Measurements from ENCODE around the gene NECAB3. TPM values are rescaled to one million over a fixed set of nuclear protein-coding genes. Genes with fewer than 3 reads are reported as not detected.
A peak's percentile ranks its signal among the peaks of the same experiment; 100 is the strongest.

Gene NECAB3, protein sequence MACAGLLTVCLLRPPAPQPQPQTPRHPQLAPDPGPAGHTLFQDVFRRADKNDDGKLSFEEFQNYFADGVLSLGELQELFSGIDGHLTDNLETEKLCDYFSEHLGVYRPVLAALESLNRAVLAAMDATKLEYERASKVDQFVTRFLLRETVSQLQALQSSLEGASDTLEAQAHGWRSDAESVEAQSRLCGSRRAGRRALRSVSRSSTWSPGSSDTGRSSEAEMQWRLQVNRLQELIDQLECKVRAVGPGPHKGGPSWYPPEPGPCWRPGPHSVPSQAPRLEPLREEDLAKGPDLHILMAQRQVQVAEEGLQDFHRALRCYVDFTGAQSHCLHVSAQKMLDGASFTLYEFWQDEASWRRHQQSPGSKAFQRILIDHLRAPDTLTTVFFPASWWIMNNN
- 20.1 and 25.1 TPM in 2 replicates for polyA plus RNA-seq (2012; rRNA removed)
- polyA plus RNA-seq (2012; cell fraction: cytosol; rRNA removed) = 5.8 and 10.6 TPM in 2 replicates
- polyA plus RNA-seq (2012; cell fraction: nucleus; rRNA removed) = 112 and 142 TPM in 2 replicates

DNA sequence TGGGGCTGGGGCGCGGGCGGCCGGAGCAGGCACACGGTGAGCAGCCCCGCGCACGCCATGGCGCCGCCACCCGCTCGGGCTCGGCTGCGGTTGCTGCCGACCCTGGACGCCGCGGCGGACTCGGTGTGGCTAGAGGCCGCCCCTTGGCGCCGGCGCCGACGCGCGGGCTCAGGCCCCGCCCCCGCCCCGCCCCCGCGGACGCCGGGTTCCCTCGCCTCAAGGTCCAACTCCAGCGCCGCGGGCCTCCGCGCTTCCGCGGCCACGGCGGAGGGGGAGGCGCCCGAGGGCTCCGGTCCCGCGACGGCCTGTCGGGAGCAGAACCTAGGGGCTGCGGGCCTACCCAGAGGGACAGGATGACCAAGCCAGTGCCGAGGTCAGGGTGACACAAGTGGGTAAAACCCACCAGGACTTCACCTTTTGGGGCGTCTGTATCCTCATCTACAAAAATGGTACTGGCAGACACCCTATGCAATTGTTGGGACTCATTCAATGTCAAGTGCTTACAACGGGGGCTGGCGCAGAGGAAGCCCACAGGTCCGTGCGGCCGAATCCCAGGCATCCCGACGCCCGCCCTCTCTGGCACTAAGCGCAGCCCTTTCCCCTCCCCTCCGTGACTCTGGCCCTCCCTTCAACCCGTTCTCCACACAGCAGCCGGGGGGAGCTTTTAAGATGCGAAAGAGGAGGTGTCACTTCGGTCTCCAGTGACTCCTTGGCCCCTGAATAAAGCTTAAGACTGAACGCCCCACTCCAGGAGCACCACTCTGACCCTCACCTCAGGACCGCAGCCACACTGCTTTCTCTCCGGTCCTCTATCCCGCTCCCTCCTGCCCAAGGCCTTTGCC lies at the start of gene NECAB3:
Gene NECAB3, minus strand, starts transcription at position 135 of the 842 bp plus-strand sequence. Its CDS starts 76 bp downstream, at position 59.
- Histone ChIP-seq H3K4me3 (ENCODE audit: low read depth in 2 of 2, low read length in 1 of 2) (peak within 1 kb of the TSS; percentile 61 to 79), H3K4me1 (ENCODE audit: control insufficient read depth in 1 of 2, insufficient read depth in 2 of 2, low read depth in 1 of 2, low read length in 1 of 2) (peaks cover 8 to 28% of the 10 kb centered on the region in 2 experiments; a peak in 2 of 4 replicates), H3K27ac (ENCODE audit: low read depth in 2 of 2, low read length in 1 of 2) (peak within 1 kb of the TSS; percentile 37 to 87; a peak in 3 of 4 replicates), H3K9ac (peak within 1 kb of the TSS; percentile 68), H2AFZ (ENCODE audit: low read depth) (peak within 1 kb of the TSS; percentile 74), H3K27me3 (ENCODE audit: insufficient read depth) (no peaks in the 10 kb centered on the region), H3K9me3 (no peaks in the 10 kb centered on the region), H3K79me2 (ENCODE audit: insufficient read depth) (peaks cover 10% of the 10 kb centered on the region; the same call in 1 of the 2 replicates), H3K4me2 (peak within 1 kb of the TSS; percentile 99), H3K36me3 (replicated peaks in 1 of 2; ENCODE audit: control insufficient read depth in 1 of 2, insufficient read depth in 2 of 2, low read length in 1 of 2) (peaks cover 0 to 11% of the 10 kb centered on the region in 2 experiments), H3F3A (replicated peaks; ENCODE audit: insufficient read depth) (peaks cover 8% of the 10 kb centered on the region), H3K9me2 (no peaks in the 10 kb centered on the region), H4K20me1 (ENCODE audit: insufficient read depth) (0 out of 2 replicates have a peak, but pooled peaks cover 4% of the 10 kb centered on the region)
- DNase-seq = peak; percentile 96
- 26% methylated on average over 24 of the region's 73 CpGs for WGBS (ENCODE audit: low lambda C conversion rate)
- TF ChIP-seq, protein P1, sequence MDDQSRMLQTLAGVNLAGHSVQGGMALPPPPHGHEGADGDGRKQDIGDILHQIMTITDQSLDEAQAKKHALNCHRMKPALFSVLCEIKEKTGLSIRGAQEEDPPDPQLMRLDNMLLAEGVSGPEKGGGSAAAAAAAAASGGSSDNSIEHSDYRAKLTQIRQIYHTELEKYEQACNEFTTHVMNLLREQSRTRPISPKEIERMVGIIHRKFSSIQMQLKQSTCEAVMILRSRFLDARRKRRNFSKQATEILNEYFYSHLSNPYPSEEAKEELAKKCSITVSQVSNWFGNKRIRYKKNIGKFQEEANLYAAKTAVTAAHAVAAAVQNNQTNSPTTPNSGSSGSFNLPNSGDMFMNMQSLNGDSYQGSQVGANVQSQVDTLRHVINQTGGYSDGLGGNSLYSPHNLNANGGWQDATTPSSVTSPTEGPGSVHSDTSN (IDR thresholded peaks at IDR 0.05) = no peak
- TF ChIP-seq, protein P2, sequence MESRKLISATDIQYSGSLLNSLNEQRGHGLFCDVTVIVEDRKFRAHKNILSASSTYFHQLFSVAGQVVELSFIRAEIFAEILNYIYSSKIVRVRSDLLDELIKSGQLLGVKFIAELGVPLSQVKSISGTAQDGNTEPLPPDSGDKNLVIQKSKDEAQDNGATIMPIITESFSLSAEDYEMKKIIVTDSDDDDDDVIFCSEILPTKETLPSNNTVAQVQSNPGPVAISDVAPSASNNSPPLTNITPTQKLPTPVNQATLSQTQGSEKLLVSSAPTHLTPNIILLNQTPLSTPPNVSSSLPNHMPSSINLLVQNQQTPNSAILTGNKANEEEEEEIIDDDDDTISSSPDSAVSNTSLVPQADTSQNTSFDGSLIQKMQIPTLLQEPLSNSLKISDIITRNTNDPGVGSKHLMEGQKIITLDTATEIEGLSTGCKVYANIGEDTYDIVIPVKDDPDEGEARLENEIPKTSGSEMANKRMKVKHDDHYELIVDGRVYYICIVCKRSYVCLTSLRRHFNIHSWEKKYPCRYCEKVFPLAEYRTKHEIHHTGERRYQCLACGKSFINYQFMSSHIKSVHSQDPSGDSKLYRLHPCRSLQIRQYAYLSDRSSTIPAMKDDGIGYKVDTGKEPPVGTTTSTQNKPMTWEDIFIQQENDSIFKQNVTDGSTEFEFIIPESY (IDR thresholded peaks at IDR 0.05; ENCODE audit: borderline replicate concordance, low read depth) = no peak
- TF ChIP-seq TAF1 (IDR thresholded peaks at IDR 0.05; ENCODE audit: borderline replicate concordance, low read depth, low read length) (no peak), MXI1 (IDR thresholded peaks at IDR 0.05; ENCODE audit: low read depth, low read length) (peak; percentile 65; the same call in 1 of the 2 replicates), POLR2AphosphoS5 (IDR thresholded peaks at IDR 0.05; ENCODE audit: low read depth, low read length) (0 out of 2 replicates have a peak, but pooled peaks have one; percentile 42)
- TF ChIP-seq, protein P3, sequence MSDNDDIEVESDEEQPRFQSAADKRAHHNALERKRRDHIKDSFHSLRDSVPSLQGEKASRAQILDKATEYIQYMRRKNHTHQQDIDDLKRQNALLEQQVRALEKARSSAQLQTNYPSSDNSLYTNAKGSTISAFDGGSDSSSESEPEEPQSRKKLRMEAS (IDR thresholded peaks at IDR 0.05; ENCODE audit: low read depth) = peak; percentile 39; the same call in 1 of the 2 replicates
- CTCF ChIA-PET = interaction anchor here (0.6 to 0.9 kb wide), 3 partner anchors 11 to 58 kb away, joined by 3 read pairs; no protein-coding TSS in a partner anchor
- POLR2A ChIA-PET = interaction anchor here (0.5 to 1.7 kb wide), 2 partner anchors 11 to 883 kb away, joined by 3 to 7 read pairs; no protein-coding TSS in a partner anchor
